T1000 (cell line): ENCODE results near the gene DENND6B.
A peak's percentile ranks its signal among the peaks of the same experiment; 100 is the strongest.
"Not testable (repeated sequence)": the region's sequence is repeated elsewhere in the genome, so short reads cannot be mapped to it uniquely, and the experiment has no call there.

Source experiments
- DNase-seq: peaks from one replicate; lab custom pipeline; 2025; ENCODE audit warnings: mixed read lengths; lab: John Stamatoyannopoulos, UW

Gene DENND6B

GRCh38 chr22:50338860-50339462 lies 12.1 kb upstream of the DENND6B start:
- DNase-seq, result no peak

GRCh38 chr22:50338042-50338573 lies 11.3 kb upstream of the DENND6B start:
- DNase-seq, result no peak

- no peak for DNase-seq
Measured at GRCh38 chr22:50337262-50338041, 10.6 kb upstream of the DENND6B start.

GRCh38 chr22:50334433-50334832 lies 7.6 kb upstream of the DENND6B start:
- not testable (repeated sequence) for DNase-seq

- peak; percentile 33 for DNase-seq
Measured at GRCh38 chr22:50329236-50329635, 2.4 kb upstream of the DENND6B start.

- no peak for DNase-seq
Measured at GRCh38 chr22:50327711-50328019, 853 bp upstream of the DENND6B start.

GRCh38 chr22:50326225-50326955 lies 422 bp downstream of the DENND6B start:
- no peak for DNase-seq

GRCh38 chr22:50325444-50326224 lies 1.2 kb downstream of the DENND6B start:
- no peak for DNase-seq

- DNase-seq, result no peak
Measured at GRCh38 chr22:50323900-50324299, 2.9 kb downstream of the DENND6B start.

- DNase-seq, result not testable (repeated sequence)
Measured at GRCh38 chr22:50322382-50323104, 4.3 kb downstream of the DENND6B start.

GRCh38 chr22:50320671-50321325 lies 6.0 kb downstream of the DENND6B start:
- DNase-seq, result no peak

- no peak for DNase-seq
Measured at GRCh38 chr22:50320116-50320515, 6.7 kb downstream of the DENND6B start.

- DNase-seq, result no peak
Measured at GRCh38 chr22:50319503-50319951, 7.3 kb downstream of the DENND6B start.

GRCh38 chr22:50318698-50319411 lies 8.0 kb downstream of the DENND6B start:
- DNase-seq, result no peak

GRCh38 chr22:50318356-50318697 lies 8.5 kb downstream of the DENND6B start:
- no peak for DNase-seq

GRCh38 chr22:50317674-50318073 lies 9.1 kb downstream of the DENND6B start:
- DNase-seq, result no peak

- no peak for DNase-seq
Measured at GRCh38 chr22:50317178-50317577, 9.6 kb downstream of the DENND6B start.

GRCh38 chr22:50316114-50317065 lies 10.4 kb downstream of the DENND6B start:
- no peak for DNase-seq
